NCI-H524 treated with DMSO at 0.1 percent for 48 hours (cell line): ENCODE data around the gene HORMAD2.
"Not testable (repeated sequence)": the region's sequence is repeated elsewhere in the genome, so short reads cannot be mapped to it uniquely, and the experiment has no call there.

Experiments
- DNase-seq: peaks from one replicate; lab custom pipeline; 2025; lab: John Stamatoyannopoulos, UW

HORMAD2 gene

GRCh38 chr22:30211124-30211820, 131.0 kb downstream of the HORMAD2 start:
- no peak for DNase-seq

- no peak for DNase-seq
Measured at GRCh38 chr22:30212363-30212995, 132.2 kb downstream of the HORMAD2 start.

GRCh38 chr22:30212996-30213441, 132.8 kb downstream of the HORMAD2 start:
- DNase-seq: no peak

GRCh38 chr22:30214703-30215407, 134.6 kb downstream of the HORMAD2 start:
- peak; percentile 6 for DNase-seq

DNA sequence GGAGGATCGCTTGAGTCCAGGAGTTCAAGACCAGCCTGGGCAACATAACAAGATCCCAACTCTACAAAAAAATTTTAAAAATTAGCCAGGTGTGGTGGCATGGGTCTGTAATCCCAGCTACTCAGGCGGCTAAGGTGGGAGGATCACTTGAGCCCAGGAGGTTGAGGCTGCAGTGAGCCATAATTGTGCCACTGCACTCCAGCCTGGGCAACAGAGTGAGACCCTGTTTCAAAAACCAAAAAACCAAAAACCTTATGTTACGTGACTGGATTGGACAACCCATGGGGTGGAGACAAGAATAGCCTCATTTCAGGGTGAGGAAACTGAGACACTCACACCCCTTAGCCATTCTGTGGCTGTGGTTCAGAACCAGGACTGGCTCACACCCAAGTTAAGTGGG, 136.0 kb downstream of the HORMAD2 start:
- DNase-seq: not testable (repeated sequence)

DNA sequence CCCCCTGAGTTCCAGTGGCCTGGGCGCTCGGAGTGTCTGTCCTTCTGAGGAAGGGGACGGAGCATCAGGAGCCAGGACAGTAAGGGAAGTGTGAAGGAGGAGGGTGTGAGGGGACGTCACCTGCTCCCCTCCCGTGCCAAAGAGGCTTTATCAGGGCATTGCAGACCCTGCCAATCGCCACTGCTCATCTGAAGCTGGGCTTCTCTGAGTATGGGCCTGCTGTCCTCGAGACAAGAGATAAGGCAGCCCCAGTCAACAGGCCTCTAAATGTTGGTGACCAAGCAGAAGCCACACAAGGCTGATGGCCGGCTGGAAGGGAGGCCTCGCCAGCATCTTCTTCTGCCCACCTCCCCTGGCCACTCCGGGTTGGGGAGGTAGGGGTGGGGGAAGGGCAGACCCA, 136.4 kb downstream of the HORMAD2 start:
- DNase-seq: no peak

- no peak for DNase-seq
Measured at GRCh38 chr22:30217698-30218560, 137.7 kb downstream of the HORMAD2 start.

GRCh38 chr22:30219049-30219654, 138.9 kb downstream of the HORMAD2 start:
- DNase-seq: no peak

DNA sequence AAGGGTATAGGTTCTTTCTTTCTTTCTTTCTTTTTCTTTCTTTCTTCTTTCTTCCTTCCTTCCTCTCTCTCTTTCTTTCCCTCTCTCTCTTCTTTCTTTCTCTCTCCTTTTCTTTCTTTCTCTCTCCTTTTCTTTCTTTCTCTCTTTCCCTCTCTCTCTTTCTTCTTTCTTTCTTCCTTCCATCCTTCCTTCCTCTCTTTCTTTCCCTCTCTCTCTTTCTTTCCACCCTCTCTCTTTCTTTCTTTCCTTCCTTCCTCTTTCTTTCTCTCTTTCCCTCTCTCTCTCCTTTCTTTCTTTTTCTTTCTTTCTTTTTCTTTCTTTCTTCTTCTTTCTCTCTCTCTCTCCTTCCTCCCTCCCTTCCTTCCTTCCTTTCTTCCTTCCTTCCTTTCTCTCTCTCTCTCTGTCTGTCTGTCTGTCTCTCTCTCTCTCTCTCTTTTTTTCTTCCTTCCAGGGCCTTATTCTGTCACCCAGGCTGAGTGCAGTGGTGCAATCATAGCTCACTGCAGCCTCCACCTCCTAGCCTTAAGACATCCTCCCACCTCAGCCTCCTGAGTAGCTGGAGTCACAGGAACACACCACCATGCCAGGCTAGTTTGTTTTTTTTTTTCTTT, 139.5 kb downstream of the HORMAD2 start:
- no peak for DNase-seq

DNA sequence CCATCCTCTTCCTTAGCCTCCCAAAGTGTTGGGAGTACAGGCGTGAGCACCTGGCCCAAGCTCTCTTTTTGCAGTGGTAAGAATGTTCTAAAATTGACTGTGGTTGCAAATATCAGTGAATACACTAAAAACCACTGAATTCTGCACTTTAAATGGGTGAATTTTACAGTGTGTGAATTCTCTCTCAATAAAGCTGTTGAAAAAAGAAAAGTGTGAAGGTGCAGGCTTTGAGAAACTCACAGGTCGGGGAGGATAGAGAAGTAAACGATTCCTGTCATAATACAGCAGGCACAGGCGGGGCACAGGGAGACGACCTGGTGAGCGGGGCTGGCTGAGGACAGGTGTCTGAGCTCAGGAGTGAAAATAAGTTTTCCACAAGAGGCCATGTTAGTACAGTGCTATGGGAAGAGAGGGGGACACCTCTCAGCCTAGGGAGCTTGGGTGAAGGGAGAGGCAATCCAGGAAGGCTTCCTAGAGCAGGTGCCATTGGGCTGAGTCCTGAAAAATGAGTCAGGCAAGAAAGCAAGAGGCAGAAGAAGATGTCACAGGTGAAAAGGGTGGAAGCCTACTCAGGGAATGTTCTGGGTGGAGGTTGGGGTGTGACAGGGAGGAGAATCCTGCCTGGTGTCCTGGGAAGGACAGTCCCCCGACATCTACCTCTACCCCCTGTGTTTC, 140.2 kb downstream of the HORMAD2 start:
- no peak for DNase-seq

- DNase-seq: no peak
Measured at GRCh38 chr22:30221121-30221992, 141.1 kb downstream of the HORMAD2 start.

DNA sequence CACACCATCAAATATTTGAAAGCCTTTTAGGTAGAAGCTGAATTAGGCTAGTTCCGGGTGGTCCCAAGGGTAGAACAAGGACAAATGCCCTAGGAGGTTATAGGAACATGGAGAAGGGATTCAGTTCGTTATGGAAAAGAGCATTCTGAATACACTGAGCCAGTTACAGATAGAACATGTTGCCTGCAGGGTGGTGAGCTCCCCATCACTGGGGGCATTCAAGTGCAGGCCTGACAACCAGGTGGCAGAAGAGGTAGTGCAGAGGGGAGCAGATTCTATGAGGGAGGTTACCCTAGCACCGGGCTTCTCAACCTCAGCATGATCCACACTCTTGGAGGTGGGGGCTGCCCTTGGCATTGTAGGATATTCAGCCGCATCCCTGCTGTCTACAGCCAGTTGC, 142.1 kb downstream of the HORMAD2 start:
- no peak for DNase-seq

DNA sequence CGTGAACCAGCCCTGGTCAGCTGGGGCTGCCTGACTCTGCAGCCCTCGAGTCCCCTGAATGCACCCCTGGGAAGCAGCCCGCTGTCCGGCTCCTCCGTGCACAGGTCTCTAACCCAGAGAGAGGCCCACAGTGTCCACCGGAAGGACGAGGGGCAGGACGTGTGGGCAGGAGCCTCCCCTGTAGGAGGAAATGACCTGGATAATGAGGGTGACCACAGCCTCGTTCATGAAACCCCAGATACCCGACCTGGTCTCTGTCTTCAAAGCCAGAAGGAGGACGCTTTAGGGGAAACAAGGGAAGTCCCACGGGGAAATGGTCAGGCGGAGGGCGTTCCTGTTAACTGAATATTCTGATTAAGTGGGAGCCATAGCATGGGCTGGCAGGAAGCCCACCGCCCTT, 143.0 kb downstream of the HORMAD2 start:
- no peak for DNase-seq

DNA sequence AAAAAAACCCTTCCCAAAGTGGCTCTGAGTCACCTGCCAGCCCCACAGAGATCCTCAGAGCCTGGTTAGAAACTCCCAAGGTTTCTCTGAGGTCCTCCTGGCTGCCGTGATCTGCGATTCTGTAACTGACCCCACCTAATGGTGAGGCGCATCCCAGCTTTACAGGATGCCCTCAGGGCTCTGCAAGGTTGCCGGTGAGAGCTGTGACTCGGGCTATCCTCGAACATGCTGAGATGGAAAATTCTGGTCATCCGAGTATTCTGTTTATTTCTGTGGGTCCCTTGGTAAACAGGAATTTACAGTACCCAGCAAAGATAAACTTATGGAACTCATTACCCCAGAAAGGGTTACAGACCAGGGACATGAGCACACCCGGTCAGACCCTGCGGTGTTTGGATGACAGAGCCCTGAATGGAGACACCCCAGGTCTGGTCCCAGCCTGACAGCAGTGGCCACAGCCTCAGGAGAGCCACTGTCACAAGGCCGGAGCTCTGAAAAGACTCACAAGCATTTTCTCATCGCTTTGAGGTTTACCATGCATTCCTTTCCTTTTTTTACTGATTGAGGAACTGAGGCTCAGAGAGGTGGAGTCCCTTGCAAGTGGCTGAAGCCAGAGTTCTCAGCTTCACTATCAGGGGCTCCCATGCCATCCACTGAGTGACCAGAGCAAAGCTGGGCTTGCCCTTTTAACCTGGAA, 144.0 kb downstream of the HORMAD2 start:
- DNase-seq: no peak

- no peak for DNase-seq
Measured at GRCh38 chr22:30225220-30225927, 145.1 kb downstream of the HORMAD2 start.

GRCh38 chr22:30226192-30226832, 146.0 kb downstream of the HORMAD2 start:
- DNase-seq: no peak
